GM12892 (cell line): Measurements from ENCODE around the gene CPEB3.

ENCODE experiments used
- POLR2A ChIP-seq: IDR thresholded peaks from 2 replicates; pipeline ENCODE4 v1.6.1; 2011; ENCODE audit warnings: low read depth, low read length, control low read depth
- TAF1 ChIP-seq: IDR thresholded peaks from 2 replicates; pipeline ENCODE4 v1.6.1; 2011; ENCODE audit warnings: low read depth, mild to moderate bottlenecking, control low read depth, low read length, borderline replicate concordance

- TF ChIP-seq TAF1 (no peak), POLR2A (no peak)
Measured at GRCh38 chr10:92076722-92077121, 214.2 kb downstream of the CPEB3 start.
